HG03175 (cell line): ENCODE results near the gene MCOLN2.
"Not testable (repeated sequence)": the region's sequence is repeated elsewhere in the genome, so short reads cannot be mapped to it uniquely, and the experiment has no call there.

Source experiments
- ATAC-seq: cut with Tn5 transposase; IDR thresholded peaks from one replicate; pipeline ENCODE4 v1.9.1; 2021; ENCODE audit warnings: mild to moderate bottlenecking, moderate library complexity; ENCODE audit not compliant: unreplicated experiment

Gene MCOLN2

GRCh38 chr1:84986561-84986960, 10.4 kb downstream of the MCOLN2 start:
- not testable (repeated sequence) for ATAC-seq

- ATAC-seq: no peak
These were observed 11.5 kb downstream of the MCOLN2 start for GRCh38 chr1:84985365-84985764.

GRCh38 chr1:84982395-84982794, 14.5 kb downstream of the MCOLN2 start:
- ATAC-seq: no peak

- ATAC-seq: no peak
These were observed 21.9 kb downstream of the MCOLN2 start for GRCh38 chr1:84975035-84975434.

GRCh38 chr1:84973498-84974334, 23.2 kb downstream of the MCOLN2 start:
- peak; percentile 15 for ATAC-seq

- ATAC-seq: peak; percentile 57
These were observed 24.4 kb downstream of the MCOLN2 start for GRCh38 chr1:84972377-84972987.

- ATAC-seq: peak; percentile 45
These were observed 25.0 kb downstream of the MCOLN2 start for GRCh38 chr1:84971957-84972356.

GRCh38 chr1:84969489-84970250, 27.2 kb downstream of the MCOLN2 start:
- peak; percentile 48 for ATAC-seq

GRCh38 chr1:84968865-84969264, 28.0 kb downstream of the MCOLN2 start:
- no peak for ATAC-seq

- no peak for ATAC-seq
These were observed 28.8 kb downstream of the MCOLN2 start for GRCh38 chr1:84968101-84968500.

GRCh38 chr1:84967666-84968065, 29.2 kb downstream of the MCOLN2 start:
- ATAC-seq: no peak

GRCh38 chr1:84963021-84963420, 33.9 kb downstream of the MCOLN2 start:
- ATAC-seq: no peak

- ATAC-seq: no peak
These were observed 35.6 kb downstream of the MCOLN2 start for GRCh38 chr1:84961316-84961715.

GRCh38 chr1:84960371-84960770, 36.5 kb downstream of the MCOLN2 start:
- ATAC-seq: no peak

GRCh38 chr1:84959294-84959693, 37.6 kb downstream of the MCOLN2 start:
- ATAC-seq: peak; percentile 88

GRCh38 chr1:84957966-84958365, 38.9 kb downstream of the MCOLN2 start:
- ATAC-seq: no peak

- no peak for ATAC-seq
These were observed 40.3 kb downstream of the MCOLN2 start for GRCh38 chr1:84956655-84957054.

GRCh38 chr1:84956097-84956496, 40.8 kb downstream of the MCOLN2 start:
- ATAC-seq: no peak

GRCh38 chr1:84949664-84950063, 47.2 kb downstream of the MCOLN2 start:
- no peak for ATAC-seq

GRCh38 chr1:84947536-84948410, 49.1 kb downstream of the MCOLN2 start:
- no peak for ATAC-seq

GRCh38 chr1:84946631-84947030, 50.3 kb downstream of the MCOLN2 start:
- ATAC-seq: no peak
